Articular chondrocyte of knee joint (primary cell): Measurements from ENCODE around the gene TMEM88. TPM values are rescaled to one million over a fixed set of nuclear protein-coding genes. Genes with fewer than 3 reads are reported as not detected.

Experiments used
- total RNA-seq: library from RNA; depleted of rRNA; stranded (reverse); fragments of >200 nt; gene quantifications from 2 replicates; pipeline ENCODE4 v1.2.3, GENCODE V29; 2012

Gene TMEM88, protein sequence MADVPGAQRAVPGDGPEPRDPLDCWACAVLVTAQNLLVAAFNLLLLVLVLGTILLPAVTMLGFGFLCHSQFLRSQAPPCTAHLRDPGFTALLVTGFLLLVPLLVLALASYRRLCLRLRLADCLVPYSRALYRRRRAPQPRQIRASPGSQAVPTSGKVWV
- 0.39 and 1.2 TPM in 2 replicates for total RNA-seq

DNA sequence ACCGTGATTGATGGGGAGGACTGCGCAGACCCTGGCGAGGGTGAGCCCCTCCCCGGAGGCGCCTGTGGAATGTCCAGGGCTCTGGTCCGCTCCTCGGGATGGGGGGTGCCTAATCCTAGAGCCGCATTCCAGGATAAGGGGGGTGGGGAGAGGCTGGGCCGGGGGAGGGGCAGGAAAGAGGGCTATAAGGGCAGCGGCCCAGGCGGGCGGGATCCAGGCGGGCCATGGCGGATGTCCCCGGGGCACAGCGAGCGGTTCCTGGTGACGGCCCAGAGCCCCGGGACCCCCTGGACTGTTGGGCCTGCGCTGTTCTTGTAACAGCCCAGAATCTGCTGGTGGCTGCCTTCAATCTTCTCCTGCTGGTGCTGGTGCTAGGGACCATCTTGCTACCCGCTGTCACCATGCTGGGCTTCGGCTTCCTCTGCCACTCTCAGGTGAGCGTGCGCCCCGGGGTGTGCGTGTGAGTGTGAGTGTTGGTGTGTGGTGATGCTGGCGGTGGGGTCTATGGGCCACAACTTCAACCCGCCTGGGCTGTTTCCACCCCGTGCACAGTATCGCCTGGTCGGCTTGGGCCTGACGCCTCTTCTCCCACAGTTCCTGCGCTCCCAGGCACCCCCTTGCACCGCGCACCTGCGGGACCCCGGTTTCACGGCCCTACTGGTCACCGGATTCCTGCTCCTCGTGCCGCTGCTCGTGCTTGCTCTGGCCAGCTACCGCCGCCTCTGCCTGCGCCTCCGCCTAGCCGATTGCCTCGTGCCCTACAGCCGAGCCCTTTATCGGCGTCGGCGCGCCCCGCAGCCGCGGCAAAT, at the start of gene TMEM88:
Gene TMEM88 (plus strand): TSS at position 216 of the 809 bp plus-strand sequence. CDS start 9 bp downstream, at position 225.

DNA sequence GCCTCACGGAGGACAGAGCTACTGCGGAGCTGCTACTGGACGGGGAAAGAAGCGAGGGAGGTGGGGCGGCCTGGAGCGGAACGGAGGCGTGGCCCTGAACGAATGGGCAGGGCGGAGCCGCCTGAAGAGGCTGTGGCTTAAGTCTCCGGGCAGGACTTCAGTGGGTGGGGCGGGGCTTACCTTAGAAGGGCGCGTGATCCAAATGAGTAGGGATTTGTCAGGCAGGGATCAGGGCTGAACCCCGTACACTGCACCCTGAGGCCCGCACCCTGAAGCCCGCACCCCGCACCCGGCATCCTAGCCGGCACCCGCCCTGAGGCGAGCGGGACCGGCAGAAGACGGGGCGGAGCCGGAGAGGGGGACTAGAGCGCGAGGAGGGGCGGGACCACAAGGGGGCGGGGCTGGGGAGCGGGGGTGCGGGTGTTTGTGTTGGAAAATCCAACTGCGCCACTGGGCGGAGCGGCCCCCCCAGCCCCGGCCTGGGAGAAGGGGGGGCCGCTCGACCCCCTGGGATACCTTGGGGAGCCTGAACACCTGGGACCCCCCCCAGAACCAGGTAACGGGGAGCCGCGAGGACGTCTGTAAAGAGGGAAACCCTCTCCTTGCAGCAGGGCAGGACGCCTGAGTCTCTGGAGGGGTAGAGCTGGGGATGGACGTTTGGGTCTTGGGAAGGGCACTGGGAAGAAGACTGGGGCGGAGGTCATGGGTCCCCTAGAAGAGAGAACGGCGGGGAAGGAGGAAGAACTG, 20.9 kb upstream of the TMEM88 start, which contains the start of gene KDM6B:
Gene KDM6B (plus strand): TSS at position 423 of the 747 bp plus-strand sequence. CDS start 11,338 bp downstream, outside the sequence.

DNA sequence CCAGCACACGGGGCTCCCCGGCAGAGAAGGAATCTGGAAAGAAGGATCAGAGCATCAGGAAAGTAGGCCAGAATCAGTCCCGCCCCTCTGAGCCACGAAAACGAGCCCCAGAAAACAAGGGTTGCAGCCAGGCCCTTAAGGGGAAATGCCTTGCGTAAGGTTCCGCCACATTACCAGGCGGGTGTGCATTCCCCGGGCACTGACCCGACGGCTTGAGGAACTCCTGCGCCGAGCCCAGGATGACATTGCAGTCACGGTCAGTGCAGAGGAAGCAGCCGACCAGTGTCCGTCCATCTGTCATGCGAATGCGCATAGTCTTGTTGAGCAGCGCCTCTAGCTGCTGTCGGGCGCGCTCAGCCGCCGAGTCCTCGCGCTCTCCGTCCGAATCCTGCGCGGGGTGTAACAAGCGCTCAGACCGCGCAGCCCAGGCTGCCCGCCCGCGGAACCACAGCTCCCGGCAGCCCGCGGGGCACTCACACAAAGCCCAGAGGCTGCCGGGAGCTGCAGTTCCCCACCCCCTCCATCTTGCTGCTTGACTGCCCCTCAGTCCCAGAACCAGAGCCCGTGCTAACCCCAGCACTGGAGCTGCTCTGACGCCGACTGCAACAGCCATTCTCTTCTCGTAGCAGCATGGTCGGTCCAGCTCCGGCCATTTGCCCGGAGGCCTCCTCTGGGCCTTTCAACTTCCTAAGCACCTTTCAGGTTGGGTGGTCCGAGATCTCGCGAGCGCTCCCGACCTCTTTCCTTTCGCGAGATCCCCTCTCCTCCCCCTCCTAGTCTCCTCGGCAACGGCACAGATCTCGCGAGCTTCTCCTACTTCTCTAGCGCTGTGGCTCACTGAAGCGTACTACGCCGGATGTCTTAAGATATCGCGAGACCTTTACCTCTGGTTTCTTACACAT, 2.2 kb downstream of the TMEM88 start, which contains the start of gene NAA38:
Gene NAA38 (minus strand): TSS at position 749 of the 902 bp plus-strand sequence. CDS start 96 bp downstream, at position 653.

DNA sequence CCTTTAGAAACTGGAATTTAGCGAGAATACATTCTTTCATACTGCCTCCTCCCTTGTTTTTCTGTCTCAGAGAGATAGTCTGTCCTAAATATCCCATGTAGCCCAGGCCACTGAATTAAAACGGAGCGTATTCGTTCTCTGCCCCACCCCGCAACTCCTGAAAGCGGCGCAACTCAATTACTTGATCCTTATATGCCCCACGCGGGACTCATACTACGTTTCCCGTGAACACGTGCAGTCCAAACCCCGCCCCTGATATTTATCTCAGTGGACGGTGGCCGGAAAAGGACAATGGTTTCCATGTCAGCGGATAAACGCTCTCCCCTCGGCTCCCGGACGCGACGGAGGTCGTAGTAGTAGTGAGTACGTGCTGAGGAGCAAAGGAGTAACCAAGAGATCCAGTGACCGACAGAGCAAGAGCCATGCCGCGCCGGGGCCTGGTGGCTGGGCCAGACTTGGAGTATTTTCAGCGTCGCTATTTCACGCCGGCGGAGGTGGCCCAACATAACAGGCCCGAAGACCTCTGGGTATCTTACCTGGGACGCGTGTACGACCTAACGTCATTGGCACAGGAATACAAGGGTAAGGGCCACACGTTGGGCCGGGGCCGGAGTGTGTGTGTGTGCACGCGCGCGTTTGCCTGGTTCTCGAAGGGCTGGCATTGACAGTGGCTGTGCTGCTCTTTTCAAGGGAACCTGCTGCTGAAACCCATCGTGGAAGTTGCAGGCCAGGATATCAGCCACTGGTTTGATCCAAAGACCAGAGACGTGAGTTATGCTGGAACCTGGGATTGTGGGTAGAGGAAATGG, 3.1 kb downstream of the TMEM88 start, which contains the start of gene CYB5D1:
Gene CYB5D1 (plus strand): TSS at position 291 of the 809 bp plus-strand sequence. CDS start 132 bp downstream, at position 423.

DNA sequence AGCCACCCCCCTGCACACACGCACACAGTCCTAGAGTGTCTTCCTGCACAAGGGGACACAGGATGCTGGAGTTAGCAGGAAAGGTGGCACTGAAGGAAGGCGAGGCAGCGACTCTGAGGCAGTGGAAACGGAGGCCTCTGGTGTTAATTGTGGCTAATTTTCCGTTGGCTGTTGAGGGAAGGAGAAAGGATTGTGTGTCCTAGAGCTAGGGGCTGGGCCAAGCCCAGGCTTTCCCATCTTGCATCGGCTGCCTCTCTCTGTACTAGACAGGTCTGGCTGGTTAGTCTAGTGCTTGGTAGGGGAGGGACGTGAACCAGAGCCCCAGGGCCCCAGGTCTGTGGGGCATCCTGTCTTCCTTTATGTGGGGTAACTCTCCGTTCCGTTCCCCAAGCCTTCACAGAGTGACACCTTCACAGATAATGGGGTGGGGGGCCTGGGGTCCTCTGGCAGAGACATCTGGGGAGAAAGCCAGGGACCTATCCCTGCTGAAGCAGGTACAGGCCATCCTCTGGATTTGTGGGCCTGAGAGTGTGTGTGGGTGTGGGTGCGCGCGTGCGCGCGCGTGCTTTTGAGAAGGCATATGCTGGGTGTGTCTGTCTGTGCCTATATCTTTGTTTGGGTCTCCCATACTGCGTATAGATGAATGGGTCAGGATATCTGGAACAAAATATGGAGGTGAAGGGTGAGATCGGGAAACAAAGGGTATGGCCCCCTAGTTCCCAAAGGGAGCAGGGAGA, 33.5 kb downstream of the TMEM88 start, which contains the start of gene CHD3:
Gene CHD3 (plus strand): TSS at position 606 of the 737 bp plus-strand sequence. CDS start 212 bp downstream, outside the sequence.

Other genes starting within 250 kb of the TMEM88 start
- gene FXR2, start 240.2 kb upstream of the TMEM88 start, total RNA-seq = 26.9 and 28.2 TPM in 2 replicates
- 41.3 and 41.4 TPM in 2 replicates for gene SAT2, start 227.2 kb upstream of the TMEM88 start, total RNA-seq
- gene SHBG, start 224.9 kb upstream of the TMEM88 start, total RNA-seq = 1.3 TPM in 1 of 2 replicates, not detected in the other
- gene ATP1B2, start 204.1 kb upstream of the TMEM88 start, total RNA-seq = not detected in 2 replicates
- 40.6 and 40.8 TPM in 2 replicates for gene TP53, start 167.6 kb upstream of the TMEM88 start, total RNA-seq
- 4.1 and 4.4 TPM in 2 replicates for gene WRAP53, start 166.6 kb upstream of the TMEM88 start, total RNA-seq
- gene EFNB3, start 149.9 kb upstream of the TMEM88 start, total RNA-seq = 0.54 and 0.91 TPM in 2 replicates
- gene DNAH2, start 137.3 kb upstream of the TMEM88 start, total RNA-seq = 0.11 and 0.13 TPM in 2 replicates
- gene KDM6B, start 20.8 kb upstream of the TMEM88 start, total RNA-seq = 3.1 and 5.7 TPM in 2 replicates
- 32.9 and 34.7 TPM in 2 replicates for gene NAA38, start 2.5 kb downstream of the TMEM88 start, total RNA-seq
- gene CYB5D1, start 2.9 kb downstream of the TMEM88 start, total RNA-seq = 10.2 and 13.1 TPM in 2 replicates
- gene CHD3, start 33.7 kb downstream of the TMEM88 start, total RNA-seq = 80.5 and 94.1 TPM in 2 replicates
- gene RNF227, start 61.2 kb downstream of the TMEM88 start, total RNA-seq = 2.3 and 3.0 TPM in 2 replicates
- gene KCNAB3, start 74.8 kb downstream of the TMEM88 start, total RNA-seq = 0.22 and 0.52 TPM in 2 replicates
- 39.6 and 43.9 TPM in 2 replicates for gene TRAPPC1, start 76.9 kb downstream of the TMEM88 start, total RNA-seq
- gene CNTROB, start 77.1 kb downstream of the TMEM88 start, total RNA-seq = 23.1 and 24.4 TPM in 2 replicates
- gene GUCY2D, start 147.5 kb downstream of the TMEM88 start, total RNA-seq = not detected in 2 replicates
- under 0.01 and 0.32 TPM in 2 replicates for gene ALOX15B, start 184.0 kb downstream of the TMEM88 start, total RNA-seq
- not detected in 2 replicates for gene ALOX12B, start 232.7 kb downstream of the TMEM88 start, total RNA-seq